GM21515 (cell line): Measurements from ENCODE around the gene CNPPD1.
A peak's percentile ranks its signal among the peaks of the same experiment; 100 is the strongest.

ENCODE experiments used
- ATAC-seq: cut with Tn5 transposase; IDR thresholded peaks from one replicate; pipeline ENCODE4 v1.9.1; 2021; ENCODE audit not compliant: unreplicated experiment

Gene CNPPD1

DNA sequence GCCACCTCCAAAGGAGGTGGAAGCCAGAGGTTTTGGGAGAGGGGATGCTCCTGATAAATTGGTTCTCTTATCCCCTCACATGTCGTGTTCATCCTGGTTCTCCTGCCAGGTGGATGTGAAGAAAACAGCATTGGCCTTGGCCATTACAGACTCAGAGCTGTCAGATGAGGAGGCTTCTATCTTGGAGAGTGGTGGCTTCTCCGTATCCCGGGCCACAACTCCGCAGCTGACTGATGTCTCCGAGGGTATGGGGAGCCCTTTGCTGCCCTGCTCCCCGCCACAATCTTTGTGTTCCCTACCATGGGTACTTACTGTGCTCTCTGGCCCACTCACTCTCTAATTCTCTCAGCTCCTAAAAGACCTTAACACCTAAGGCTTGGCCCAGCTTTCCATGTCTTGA is 4.8 kb upstream of the CNPPD1 start:
- ATAC-seq, result no peak

DNA sequence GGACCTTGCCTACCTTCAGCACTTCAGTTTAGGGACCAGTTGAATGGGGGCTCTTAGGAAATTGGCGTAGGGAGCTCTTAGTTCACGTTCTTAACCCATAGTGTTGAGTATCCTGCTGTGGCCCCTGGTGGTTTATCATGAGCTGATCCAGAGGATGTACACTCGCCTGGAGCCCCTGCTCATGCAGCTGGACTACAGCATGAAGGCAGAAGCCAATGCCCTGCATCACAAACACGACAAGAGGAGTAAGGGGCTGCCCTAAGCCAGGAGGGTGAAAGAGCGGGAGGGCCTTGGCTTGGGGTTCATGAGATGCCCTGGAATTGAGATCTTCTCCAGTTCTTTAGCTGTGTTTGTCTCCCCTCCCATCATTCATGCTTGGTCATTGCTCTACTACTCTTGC is 4.2 kb upstream of the CNPPD1 start:
- no peak for ATAC-seq

DNA sequence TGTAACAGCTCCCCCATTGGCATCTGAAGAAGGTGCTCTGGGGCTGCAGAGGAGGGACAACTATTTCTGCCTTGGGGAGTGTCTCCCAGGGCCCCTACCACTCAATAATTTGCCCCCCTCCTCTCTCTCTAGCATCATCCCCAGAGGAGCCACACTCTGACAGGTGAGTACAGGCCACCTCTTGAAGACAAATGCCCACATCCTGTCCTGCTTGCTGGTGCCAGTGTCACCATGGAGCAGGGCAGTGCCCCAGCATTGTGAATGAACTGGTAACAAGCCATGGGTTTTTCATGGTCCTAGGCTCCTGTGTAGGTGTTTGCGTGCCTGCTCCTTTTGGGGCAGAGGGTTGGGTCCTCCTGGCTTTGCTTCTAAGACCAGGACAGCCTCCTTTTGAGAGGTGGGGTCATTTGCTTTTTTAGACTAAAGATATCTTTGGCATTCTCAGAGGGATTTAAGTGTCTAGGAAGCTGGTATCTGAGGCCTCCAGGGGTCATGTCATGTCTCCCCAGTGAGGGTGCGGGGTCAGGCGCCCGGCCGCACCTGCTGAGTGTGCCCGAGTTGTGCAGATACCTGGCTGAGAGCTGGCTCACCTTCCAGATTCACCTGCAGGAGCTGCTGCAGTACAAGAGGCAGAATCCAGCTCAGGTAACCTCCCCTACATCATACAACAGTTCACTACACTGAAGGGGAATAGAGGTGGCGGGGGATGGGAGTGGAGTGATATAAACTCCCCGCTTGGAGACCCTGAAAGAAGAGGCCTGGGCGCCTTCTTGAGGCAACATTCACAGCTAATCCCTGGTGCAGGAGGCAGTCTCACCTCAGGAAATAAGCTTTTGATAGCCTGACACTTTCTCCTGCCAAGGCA is 3.1 kb upstream of the CNPPD1 start:
- no peak for ATAC-seq

DNA sequence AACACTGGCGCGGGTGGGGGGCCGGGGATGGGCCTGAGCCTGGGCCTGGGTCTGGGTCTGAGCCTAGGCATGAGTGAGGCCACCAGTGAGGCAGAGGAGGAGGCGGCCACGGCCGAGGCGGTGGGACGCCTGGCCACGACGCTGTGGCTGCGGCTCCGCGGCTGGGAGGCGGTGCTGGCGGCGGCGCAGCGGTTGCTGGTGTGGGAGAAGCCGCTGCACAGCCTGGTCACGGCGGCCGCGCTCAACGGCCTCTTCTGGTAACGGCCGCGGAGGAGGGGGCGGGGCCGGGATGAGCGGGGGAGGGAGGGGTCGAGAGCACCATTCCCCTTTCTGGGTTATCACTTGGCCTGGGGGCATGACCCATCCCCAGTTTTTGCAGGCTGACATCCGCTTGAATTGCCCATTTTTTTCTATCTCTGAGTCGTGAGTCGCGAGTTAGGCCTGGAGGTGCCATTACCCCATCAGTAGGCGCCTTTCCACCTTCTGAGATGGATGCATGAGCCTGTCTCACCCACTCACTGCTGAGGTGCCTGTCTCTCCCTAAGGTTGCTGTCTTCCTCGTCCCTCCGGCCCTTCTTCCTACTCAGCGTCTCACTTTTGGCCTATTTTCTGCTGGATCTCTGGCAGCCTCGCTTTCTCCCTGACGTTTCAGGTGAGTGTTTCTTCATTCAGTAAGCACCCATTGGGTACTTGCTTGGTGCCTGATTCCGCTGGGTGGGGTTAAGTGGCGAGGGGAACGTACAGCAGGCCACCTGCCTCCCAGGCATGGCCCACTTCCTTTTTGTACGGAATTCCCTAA is 1.9 kb upstream of the CNPPD1 start:
- ATAC-seq, result peak; percentile 15

DNA sequence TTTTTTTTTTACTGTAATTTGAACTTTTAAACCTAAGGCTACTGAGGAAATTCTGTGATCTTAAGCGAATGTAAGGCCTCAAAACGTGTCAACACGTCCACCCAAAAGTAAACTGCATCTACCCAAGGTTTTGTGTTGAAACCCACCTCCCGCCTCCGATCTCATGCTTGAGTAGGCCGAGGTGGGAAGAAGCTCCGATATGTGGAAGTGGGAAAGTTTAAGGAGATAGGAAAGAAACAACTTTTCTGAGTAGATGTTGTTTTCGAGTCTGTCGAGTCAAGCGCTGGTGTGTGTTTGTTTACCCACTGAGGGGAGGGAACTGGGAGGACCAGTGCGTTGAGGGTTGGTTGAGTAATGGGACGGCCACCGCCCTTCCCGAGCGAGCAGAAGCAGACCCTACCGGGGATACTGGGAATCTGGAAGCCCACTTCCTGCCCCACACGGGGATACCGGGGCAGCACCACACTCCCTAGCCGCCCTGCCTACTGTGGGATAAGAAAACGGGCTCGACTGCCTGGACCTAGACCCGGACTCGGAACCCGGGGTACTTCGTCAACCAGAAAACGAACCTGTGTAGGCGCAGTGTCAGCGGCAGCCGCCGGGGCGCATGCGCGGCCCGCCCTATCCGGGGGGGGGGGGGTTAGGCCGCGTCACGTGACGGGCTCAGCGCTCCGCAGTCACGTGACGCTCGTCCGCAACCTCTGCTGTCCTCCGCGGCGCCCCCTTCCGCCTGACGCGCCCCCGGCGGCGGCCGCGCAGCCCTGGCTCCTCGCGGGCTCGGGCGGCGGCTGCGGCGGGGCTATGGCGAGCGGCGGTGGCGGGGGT is 1.0 kb upstream of the CNPPD1 start, which contains the start of gene RETREG2:
Gene RETREG2 (plus strand): TSS at position 724 of the 825 bp plus-strand sequence. CDS start 78 bp downstream, at position 802.
- peak; percentile 45 for ATAC-seq

DNA sequence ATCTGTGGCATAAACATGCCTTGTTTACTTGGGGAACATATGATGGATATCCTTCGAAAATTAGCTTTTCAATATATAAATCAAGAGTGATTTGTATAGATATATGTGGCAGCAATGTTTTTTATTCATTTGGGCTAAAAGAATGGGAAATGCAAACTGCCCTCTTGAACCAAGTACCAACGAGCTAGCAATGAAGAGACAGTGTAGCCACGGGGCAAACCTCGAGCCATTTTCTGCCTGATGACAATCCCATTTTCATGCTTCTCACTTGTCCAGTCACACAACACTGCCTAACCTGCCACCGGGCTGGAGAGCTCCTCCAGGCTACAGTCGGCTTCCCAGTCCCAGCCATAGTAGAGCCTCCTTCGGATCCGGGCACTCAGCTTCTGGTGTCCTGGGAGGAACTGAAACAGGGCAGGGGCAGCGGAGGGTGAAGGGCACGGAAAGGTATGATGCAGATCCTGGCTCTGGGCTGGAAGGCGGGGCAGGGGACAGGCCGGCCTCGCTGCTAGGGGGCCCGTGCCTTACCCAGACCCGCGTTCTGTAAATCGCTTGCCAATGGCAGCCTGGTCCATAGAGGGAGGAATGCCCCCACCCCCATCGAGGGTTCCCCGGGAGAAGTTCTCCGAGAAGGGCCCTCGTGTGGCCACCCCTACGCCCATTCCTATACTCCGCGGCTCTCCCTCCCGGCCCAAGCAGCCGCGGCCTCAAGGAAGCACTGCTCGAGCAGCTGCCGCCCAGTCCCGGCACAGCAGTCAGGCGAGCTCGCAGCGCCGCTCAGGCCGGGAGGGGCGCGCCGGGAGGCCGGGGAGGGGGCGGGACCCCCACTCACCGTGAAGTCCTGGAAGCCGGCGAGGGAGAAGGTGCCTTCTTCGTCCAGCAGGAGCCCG is 552 bp downstream of the CNPPD1 start:
- peak; percentile 18 for ATAC-seq

DNA sequence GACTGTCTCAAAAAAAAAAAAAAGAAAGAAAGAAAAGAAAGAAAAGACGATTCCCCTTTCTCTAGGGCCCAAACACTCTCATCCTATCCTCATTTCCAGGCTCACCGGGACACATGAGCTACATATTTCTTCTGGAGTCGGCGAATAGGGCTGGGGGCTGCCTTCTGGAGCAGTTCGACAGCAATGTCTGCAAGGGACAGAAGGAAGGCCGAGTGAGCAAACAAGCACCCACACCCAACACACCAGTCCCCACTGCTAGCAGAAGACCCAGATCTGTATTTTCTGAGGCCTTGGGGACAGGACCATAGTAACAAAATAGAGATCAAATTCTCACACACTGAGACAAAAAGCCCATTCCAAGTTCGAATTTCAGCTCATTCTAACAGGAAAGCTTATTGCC is 1.2 kb downstream of the CNPPD1 start:
- no peak for ATAC-seq

DNA sequence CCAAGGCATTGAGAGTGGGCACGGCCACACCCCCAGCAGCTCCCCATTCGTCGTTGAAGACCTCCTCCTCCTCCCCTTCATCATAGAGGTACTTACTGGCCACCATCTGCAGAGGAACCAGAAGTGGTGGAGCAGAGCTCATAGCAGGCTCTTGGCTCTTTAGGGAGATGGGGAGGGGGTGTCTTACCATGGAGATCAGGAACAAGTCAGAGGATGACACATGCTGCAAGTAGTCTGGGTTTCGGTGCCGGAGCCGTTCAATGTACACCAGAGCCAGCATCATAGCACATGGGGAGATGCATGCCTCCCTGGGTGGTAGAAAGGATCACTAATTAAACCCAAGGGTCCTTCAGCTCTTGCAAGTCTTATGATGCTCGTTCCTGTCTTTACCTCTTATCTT is 1.9 kb downstream of the CNPPD1 start:
- no peak for ATAC-seq

DNA sequence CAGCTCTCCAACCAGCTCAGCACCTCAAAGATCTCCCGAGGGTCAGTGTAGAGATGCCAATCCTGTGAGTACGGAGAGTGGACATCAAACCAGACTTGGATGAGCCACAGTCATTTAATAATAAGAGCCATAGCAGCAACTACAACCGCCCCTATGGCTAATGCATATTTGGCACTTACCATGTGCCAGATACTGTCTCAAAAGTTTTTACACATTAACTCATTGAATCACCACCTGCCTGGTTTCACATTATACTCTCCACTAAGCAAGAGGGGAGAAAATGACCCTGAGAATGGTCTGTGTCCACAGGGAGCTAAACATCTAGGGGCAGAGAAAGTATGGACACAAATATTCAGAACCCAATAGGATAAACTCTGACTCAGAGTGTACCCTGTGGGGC is 2.6 kb downstream of the CNPPD1 start:
- no peak for ATAC-seq

DNA sequence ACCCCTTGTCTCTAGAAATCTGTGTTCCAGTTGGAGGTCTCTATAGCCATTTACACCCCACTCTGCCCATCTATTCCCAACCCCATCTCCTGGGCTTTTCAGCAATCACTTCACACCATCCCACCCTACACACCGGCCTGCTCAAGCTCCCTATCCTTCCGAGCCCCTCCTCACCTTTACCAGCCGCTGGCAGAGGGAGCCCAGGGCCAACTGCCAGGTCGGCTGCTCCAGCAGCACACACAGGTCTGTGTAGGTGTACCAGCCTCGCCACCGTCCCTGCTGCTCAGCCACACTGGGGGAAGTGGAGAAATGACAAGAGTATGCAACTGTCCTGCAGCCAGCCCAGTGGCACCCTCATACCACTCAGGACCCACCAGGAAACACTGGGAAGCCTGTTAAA is 3.5 kb downstream of the CNPPD1 start:
- no peak for ATAC-seq

DNA sequence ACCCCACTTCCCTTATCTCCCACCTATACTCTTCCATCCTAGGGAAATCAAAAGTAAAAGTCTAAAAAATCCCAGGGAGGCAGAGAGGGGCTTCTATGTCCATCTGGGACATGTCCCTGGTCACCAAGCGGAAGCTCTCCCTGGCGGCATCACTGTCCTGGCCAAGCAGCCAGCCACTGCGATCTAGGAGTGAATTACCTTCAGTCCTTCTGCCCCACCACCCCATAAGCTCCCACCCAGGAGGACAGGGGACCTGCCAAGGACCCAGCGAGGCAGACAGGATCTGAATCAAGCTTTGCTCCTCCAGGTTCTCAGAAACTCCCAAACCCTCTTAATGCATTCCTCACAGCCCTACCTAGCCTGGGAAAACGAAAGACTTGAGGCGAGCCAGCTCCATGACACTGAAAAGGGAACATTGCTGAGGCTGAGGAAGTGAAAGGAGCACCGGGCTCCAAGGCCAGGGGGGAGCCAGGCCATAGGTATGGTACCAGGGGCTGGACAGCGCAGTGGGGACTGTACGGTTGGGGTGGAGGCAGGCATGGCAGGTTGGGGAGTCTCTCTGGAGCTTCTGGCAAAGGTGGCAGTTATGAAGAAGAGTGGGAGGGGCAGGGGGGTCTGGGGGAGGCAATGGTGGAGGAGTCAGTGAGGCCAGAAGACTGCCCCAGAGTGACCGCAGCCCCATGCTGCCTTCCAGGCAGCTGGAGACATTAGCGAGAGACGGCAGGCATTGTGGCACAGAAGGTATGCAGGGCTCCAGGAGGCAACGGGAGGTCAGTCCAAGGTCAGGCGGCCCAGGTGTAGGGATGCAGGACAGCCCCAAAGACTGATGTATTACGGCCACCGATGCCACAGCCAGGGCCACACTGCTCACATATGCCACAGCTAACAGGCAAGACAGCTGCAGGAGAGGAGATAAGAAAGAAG is 4.2 kb downstream of the CNPPD1 start:
- no peak for ATAC-seq

DNA sequence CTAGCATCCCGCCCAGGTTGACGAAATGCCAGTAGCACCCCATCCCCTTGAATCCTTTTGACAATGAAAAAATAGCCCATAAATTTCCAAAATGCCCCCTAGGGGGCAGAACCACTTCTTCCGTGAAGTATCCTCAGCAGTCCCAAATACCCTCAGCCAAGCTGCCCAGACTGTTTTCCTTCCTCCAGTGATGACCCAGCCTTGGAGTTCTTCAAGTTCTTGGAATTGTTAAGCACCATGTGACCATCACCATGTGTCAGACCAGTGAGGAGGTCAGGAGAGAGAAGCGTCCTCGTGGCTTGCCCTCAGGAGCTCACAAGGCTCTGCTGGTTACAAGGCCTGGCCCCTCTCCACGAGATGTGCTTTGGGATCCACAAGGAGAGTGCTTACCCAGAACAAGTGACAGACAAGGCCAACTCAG is 5.5 kb downstream of the CNPPD1 start:
- no peak for ATAC-seq

DNA sequence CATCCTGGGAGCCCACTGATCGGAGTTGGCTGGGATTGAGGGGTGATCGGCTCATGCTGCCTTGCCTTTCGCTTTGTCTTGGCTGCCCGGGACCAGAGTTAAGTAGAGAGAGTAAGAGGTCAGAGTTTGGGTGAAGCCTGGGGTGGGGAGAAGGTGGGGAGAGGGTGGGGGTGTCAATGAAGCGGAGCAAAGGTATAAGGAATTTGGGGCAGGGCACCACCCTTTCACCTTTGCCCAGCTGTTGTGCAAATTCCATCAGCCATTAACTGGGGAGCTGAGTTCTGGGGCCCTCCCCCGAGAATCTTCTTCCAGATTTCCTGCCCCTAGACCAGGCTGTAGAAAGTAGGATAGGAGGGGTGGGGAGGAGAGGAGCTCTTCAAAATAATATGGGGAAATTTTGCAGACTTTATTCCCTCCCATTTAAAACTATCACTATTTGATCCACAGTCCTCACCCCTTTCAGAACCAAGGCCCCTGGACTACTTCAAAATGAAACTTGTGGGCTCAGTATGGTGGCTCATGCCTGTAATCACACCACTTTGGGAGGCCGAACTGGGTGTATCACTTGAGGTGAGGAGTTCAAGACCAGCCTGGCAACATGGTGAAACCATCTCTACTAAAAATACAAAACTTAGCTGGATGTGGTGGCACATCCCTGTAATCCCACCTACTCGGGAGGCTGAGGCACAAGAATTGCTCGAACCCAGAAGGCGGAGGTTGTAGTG is 6.6 kb downstream of the CNPPD1 start, which contains the start of gene SLC23A3:
Gene SLC23A3 (minus strand): TSS at position 100 of the 725 bp plus-strand sequence. CDS start 45 bp downstream, at position 55.
- ATAC-seq, result no peak

DNA sequence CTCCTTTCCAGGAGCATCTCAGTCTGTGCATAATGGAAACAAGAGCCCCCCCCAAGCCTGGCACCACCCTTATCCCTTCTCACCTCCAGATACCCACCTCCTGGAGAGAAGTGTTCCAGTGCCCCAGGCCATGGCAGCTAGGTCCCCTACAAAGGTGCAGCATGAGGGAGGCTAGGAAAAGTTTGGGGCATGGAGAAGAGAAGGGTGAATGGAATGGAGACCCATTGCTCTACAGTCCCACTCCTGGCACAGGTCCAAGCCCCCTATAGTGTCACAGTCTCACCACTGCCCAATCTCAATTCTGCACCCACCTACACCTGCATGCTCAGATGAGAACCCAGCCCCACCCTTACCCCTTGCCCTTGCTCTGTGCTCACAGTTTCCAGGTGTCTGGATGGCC is 7.8 kb downstream of the CNPPD1 start:
- no peak for ATAC-seq

DNA sequence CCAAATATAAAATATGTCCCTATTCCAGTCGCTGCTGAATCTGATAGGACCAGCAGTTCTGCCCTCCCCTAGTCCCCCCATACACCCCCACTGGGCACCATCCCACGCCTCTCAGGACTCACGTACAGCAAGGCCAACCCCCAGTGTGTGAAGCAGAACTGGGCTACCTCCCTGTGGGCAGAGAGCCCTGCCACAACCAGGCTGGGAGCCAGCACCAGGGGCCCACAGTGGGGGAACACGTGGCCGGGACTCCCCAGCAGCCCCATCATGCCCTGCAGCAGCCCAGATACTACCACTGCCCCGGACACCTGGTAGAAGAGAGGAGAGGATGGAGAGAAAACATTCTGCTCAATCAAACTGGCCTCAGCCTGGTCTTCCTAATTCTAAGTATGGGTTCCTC is 8.2 kb downstream of the CNPPD1 start:
- ATAC-seq, result no peak

DNA sequence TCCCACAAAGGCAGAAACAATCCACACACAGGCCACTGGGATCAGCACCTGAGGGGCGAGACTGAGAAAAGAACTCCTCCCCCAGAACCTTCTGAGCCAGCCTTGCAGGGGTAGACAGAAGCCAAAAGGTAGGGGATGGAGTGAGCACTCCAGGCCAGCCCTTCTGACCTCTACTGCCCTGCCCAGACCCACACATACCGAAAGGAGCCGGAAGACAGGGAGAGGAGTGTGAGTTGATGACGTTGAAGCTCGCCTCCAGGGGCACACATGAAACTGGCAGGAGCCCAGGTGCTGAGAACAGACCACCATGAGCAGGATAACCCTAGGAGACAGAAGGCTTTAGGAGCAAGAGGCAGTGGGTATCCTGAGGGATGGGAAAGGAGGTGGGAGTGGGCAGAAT is 8.7 kb downstream of the CNPPD1 start:
- no peak for ATAC-seq

DNA sequence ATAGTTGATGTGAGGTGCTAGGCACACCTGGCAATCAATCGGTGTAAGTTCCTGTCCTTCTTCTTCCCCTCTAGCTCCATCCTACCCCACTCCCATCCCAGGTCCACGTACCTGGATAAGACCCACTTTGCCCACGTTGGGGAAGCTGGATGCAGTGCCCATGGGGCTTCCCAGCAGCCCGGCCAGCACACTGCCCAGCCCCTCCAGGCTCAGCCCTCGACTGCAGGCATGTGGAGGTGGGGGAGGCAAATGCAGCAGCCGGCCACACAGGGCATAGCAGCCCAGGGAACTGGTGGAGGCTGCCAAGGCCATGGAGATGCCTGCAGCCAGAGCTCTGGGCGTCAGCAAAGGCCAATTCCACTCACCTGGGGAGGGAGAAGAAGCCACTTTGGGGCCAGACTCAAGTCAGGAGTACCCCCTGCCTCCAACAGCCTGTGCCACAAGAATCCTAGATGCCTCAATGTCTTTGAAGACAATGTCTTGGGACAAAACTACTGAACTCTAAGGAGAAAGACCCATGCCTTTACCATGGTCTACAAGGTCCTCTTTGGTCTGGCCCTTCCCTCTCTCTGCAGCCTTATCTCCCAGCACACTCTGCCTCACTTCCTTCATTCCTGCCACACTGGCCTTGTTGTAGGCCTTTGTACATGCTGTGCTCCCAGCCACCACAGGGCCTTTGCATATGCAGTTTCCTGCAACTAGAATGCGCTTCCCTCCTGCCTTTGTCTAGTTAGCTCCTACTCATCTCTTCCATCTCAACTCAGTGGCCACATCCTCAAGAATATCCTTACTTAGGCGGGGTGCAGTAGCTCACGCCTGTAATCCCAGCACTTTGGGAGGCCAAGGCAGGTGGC is 11.4 kb downstream of the CNPPD1 start:
- ATAC-seq, result no peak
